ENCODE data around the gene TYMP. TPM values are rescaled to one million over a fixed set of nuclear protein-coding genes. Genes with fewer than 3 reads are reported as not detected.
A peak's percentile ranks its signal among the peaks of the same experiment; 100 is the strongest.
"Not testable (repeated sequence)": the region's sequence is repeated elsewhere in the genome, so short reads cannot be mapped to it uniquely, and the experiment has no call there.

Gene TYMP
- total and polyA plus RNA-seq, 2 donors (not counting 1 experiment from before 2014, with no cell fraction given), result 43.6 to 45.1 TPM

DNA sequence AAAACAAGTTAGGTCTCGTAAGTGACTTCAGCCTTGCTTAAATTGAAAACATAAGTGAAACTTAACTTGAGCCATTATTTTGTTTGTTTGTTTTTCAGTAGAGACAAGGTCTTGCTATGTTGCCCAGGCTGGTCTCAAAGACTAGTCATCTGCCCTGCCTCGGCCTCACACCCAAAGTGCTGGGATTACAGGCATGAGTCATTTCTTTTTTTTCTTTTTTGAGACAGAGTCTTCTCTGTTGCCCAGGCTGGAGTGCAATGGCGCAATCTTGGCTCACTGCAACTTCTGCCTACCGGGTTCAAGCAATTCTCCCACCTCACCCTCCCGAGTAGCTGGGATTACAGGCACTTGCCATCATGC lies 11.8 kb upstream of the TYMP start:
- ATAC-seq (ENCODE audit: low read depth); H4K20me1 ChIP-seq (ENCODE audit: control insufficient read depth, insufficient read depth, low read length, poor library complexity, severe bottlenecking); H3K4me3 ChIP-seq (ENCODE audit: control extremely low read depth in 1 of 5, extremely low read depth in 1 of 5, insufficient read depth in 1 of 5, low read depth in 2 of 5, low read length in 4 of 5); H3K27me3 Mint-ChIP-seq; intact Hi-C loops (cut with micrococcal nuclease); H2AFZ ChIP-seq (ENCODE audit: insufficient read depth, low read depth, low read length, poor library complexity, severe bottlenecking); H3K79me2 ChIP-seq (ENCODE audit: control insufficient read depth, insufficient read depth, low read length); H3K9me3 Mint-ChIP-seq (ENCODE audit: insufficient read depth); H3K9ac ChIP-seq (ENCODE audit: low read length); H3K9me3 ChIP-seq (ENCODE audit: control extremely low read depth in 1 of 3, control insufficient read depth in 2 of 3, insufficient read depth in 1 of 3, low read length in 2 of 3); H3K27me3 ChIP-seq (replicated peaks in 1 of 4; ENCODE audit: control extremely low read depth in 1 of 4, control insufficient read depth in 3 of 4, insufficient read depth in 4 of 4, low read length in 3 of 4); H3K36me3 ChIP-seq (replicated peaks in 1 of 2; ENCODE audit: control extremely low read depth in 1 of 2, control insufficient read depth in 1 of 2, extremely low read depth in 1 of 2, insufficient read depth in 2 of 2, low read length in 1 of 2): not testable (repeated sequence)
- Mint-ChIP-seq H3K27ac (peak overlapping the region; percentile 93), H3K4me3 (peak overlapping the region; percentile 83), H3K4me1 (peaks cover 52% of the 10 kb centered on the region)
- ChIA-PET POLR2A (interaction anchor here (1.4 to 4.6 kb wide), 4 partner anchors 9 to 34 kb away, joined by 3 to 104 read pairs (median 24); partner anchors contain the start of genes LMF2, SCO2 and TYMP), CTCF (interaction anchor here (1.2 to 6.0 kb wide), 6 partner anchors 10 to 91 kb away, joined by 3 to 81 read pairs (median 10); partner anchors contain the start of genes SCO2, SYCE3 and TYMP)
- Histone ChIP-seq H3K4me2 (replicated peaks; ENCODE audit: low read depth, low read length, poor library complexity, severe bottlenecking) (peak overlapping the region; percentile 20), H3K27ac (ENCODE audit: low read length in 2 of 2) (peak overlapping the region; percentile 95 to 96), H3K4me1 (ENCODE audit: control insufficient read depth in 2 of 2, insufficient read depth in 2 of 2, low read length in 2 of 2) (peaks cover 46 to 68% of the 10 kb centered on the region in 2 donors)
- 80% methylated on average over 3 of the region's 5 CpGs for WGBS (ENCODE audit: insufficient coverage)
- DNase-seq, result peak; percentile 40

DNA sequence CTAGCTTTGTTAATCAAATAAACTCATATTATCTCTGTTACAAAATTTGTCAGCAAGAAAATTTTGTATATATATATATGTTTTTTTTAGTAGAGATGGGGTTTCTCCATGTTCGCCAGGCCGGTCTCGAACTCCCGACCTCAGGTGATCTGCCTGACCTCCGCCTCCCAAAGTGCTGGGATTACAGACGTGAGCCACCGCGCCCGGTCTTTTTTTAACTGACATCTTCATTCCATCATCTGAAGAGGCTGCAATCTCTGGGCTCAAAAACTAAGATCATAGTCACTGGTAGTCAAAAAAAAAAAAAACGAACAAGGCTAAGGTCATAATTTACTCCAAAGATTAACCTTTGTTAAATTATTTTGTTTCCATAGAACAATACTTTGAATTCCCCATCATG lies 10.6 kb upstream of the TYMP start:
- no peak for DNase-seq
- H4K20me1 ChIP-seq (ENCODE audit: control insufficient read depth, insufficient read depth, low read length, poor library complexity, severe bottlenecking), result no peaks in the 10 kb centered on the region
- no peaks in the 10 kb centered on the region for H3K36me3 ChIP-seq (replicated peaks in 1 of 2; ENCODE audit: control extremely low read depth in 1 of 2, control insufficient read depth in 1 of 2, extremely low read depth in 1 of 2, insufficient read depth in 2 of 2, low read length in 1 of 2)
- Mint-ChIP-seq H3K27me3 (no peaks in the 10 kb centered on the region), H3K4me1 (peaks cover 54% of the 10 kb centered on the region), H3K4me3 (peak overlapping the region; percentile 83), H3K9me3 (ENCODE audit: insufficient read depth) (no peaks in the 10 kb centered on the region), H3K27ac (peak overlapping the region; percentile 93)
- TF ChIP-seq, protein P1, sequence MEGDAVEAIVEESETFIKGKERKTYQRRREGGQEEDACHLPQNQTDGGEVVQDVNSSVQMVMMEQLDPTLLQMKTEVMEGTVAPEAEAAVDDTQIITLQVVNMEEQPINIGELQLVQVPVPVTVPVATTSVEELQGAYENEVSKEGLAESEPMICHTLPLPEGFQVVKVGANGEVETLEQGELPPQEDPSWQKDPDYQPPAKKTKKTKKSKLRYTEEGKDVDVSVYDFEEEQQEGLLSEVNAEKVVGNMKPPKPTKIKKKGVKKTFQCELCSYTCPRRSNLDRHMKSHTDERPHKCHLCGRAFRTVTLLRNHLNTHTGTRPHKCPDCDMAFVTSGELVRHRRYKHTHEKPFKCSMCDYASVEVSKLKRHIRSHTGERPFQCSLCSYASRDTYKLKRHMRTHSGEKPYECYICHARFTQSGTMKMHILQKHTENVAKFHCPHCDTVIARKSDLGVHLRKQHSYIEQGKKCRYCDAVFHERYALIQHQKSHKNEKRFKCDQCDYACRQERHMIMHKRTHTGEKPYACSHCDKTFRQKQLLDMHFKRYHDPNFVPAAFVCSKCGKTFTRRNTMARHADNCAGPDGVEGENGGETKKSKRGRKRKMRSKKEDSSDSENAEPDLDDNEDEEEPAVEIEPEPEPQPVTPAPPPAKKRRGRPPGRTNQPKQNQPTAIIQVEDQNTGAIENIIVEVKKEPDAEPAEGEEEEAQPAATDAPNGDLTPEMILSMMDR (IDR thresholded peaks at IDR 0.05), result no peak
- no peak for TF ChIP-seq EZH2 (IDR thresholded peaks at IDR 0.05; ENCODE audit: borderline replicate concordance, insufficient read depth, low read depth, low read length, poor library complexity, severe bottlenecking)
- H3K79me2 ChIP-seq (ENCODE audit: control insufficient read depth, insufficient read depth, low read length), result peaks cover 7% of the 10 kb centered on the region
- H2AFZ ChIP-seq (ENCODE audit: insufficient read depth, low read depth, low read length, poor library complexity, severe bottlenecking), result no peak overlapping the region
- peaks cover 46 to 73% of the 10 kb centered on the region in 2 donors for H3K4me1 ChIP-seq (ENCODE audit: control insufficient read depth in 2 of 2, insufficient read depth in 2 of 2, low read length in 2 of 2)
- CTCF ChIA-PET, result interaction anchor here (0.6 to 6.0 kb wide), 12 partner anchors 8 to 90 kb away, joined by 3 to 81 read pairs (median 5); partner anchors contain the start of genes LMF2, NCAPH2, SCO2 and SYCE3
- POLR2A ChIA-PET, result interaction anchor here (1.1 to 4.6 kb wide), 10 partner anchors 8 to 349 kb away, joined by 3 to 104 read pairs (median 6); partner anchors contain the start of genes LMF2, SCO2, SYCE3 and TYMP
- H3K9ac ChIP-seq (ENCODE audit: low read length), result peak overlapping the region; percentile 69
- intact Hi-C loops (cut with micrococcal nuclease), result no loop called here
- WGBS (ENCODE audit: insufficient coverage), result 89% methylated on average over 9 of the region's 10 CpGs
- peak overlapping the region; percentile 95 to 96 for H3K27ac ChIP-seq (ENCODE audit: low read length in 2 of 2)
- no peak for ATAC-seq (ENCODE audit: low read depth)
- H3K27me3 ChIP-seq (replicated peaks in 1 of 4; ENCODE audit: control extremely low read depth in 1 of 4, control insufficient read depth in 3 of 4, insufficient read depth in 4 of 4, low read length in 3 of 4), result no peaks in the 10 kb centered on the region
- no peaks in the 10 kb centered on the region for H3K9me3 ChIP-seq (ENCODE audit: control extremely low read depth in 1 of 3, control insufficient read depth in 2 of 3, insufficient read depth in 1 of 3, low read length in 2 of 3)
- H3K4me2 ChIP-seq (replicated peaks; ENCODE audit: low read depth, low read length, poor library complexity, severe bottlenecking), result peak overlapping the region; percentile 66
- H3K4me3 ChIP-seq (ENCODE audit: control extremely low read depth in 1 of 5, extremely low read depth in 1 of 5, insufficient read depth in 1 of 5, low read depth in 2 of 5, low read length in 4 of 5), result no peak overlapping the region

All from B cell (primary cell).